ENCODE data around the gene SYCE3.

GRCh38 chr22:50576806-50577696, 14.3 kb upstream of the SYCE3 start:
- TF ChIP-seq CTCF (IDR thresholded peaks at IDR 0.05) (no peak), POLR2A (IDR thresholded peaks at IDR 0.05) (no peak), EP300 (IDR thresholded peaks at IDR 0.05) (no peak)
